Right cardiac atrium (tissue), 5 donors: Measurements from ENCODE around the gene KBTBD4. TPM values are rescaled to one million over a fixed set of nuclear protein-coding genes. Genes with fewer than 3 reads are reported as not detected.

Experiments used
- ATAC-seq, 2 donors: fragments of 200-7000 bp; cut with Tn5 transposase; one replicate each; pipeline versions ENCODE4 v1.8.0 to v1.9.1; 2020; ENCODE audit warnings: moderate library complexity in 2 of 2, mild to moderate bottlenecking in 1 of 2
- DNase-seq, 3 donors: peaks; one replicate each; pipeline ENCODE4 v3.0.0-alpha.2; 2020
- H3K27ac ChIP-seq: one replicate; pipeline ENCODE4 v1.5.1; 2013; ENCODE audit warnings: mild to moderate bottlenecking, low read length, control low read depth, moderate library complexity
- H3K27me3 ChIP-seq: one replicate; pipeline ENCODE4 v1.6.1; 2013; ENCODE audit not compliant: control insufficient read depth, insufficient read depth
- H3K4me1 ChIP-seq: one replicate; pipeline ENCODE4 v1.6.1; 2013; ENCODE audit warnings: low read length; ENCODE audit not compliant: control insufficient read depth, insufficient read depth
- H3K4me3 ChIP-seq: one replicate; pipeline ENCODE4 v1.5.1; 2013; ENCODE audit warnings: low read length, control low read depth
- H3K9me3 ChIP-seq: one replicate; pipeline ENCODE4 v1.6.1; 2013; ENCODE audit warnings: low read length; ENCODE audit not compliant: control insufficient read depth
- WGBS: extraction: QIAGEN DNeasy Blood & Tissue Kit; methylation state at CpG from one replicate; pipeline ENCODE4 v1.1.7; 2013; 5-methylcytosine and 5-hydroxymethylcytosine counted together
- intact Hi-C, 4 donors: fragments of 100-400 bp; cut with DNase I; formaldehyde crosslinking; loops; one replicate each; pipeline versions ENCODE4 v1.11.0 to v1.14.0; 2022 to 2023
- polyA plus RNA-seq: library from polyadenylated mRNA; stranded (reverse); fragments of 200-250 nt; gene quantifications from one replicate; pipeline ENCODE4 v1.2.3, GENCODE V29; 2013
- total RNA-seq, 4 donors: library from RNA; stranded (reverse); fragmentation: NEBNext Ultra II Directional; extraction: Animal tissue kit (Norgen Biotek cat#: 25700); gene quantifications; one replicate each; pipeline ENCODE4 v1.2.1, GENCODE V29; 2021
- donor health status: healthy with polysubstance abuse.
- donor health status: DM: no; HTN: yes; CAD: no.
- donor health status: DM: no; HTN: no; CAD: no.
- donor health status: DM: no; HTN: yes; CAD: no; lungs with severe emphysema.
- donor health status: DM: yes; HTN: yes; CAD: no.

KBTBD4 gene
- total and polyA plus RNA-seq, 5 donors = 8.1 to 18.1 (median 14.5) TPM

DNA sequence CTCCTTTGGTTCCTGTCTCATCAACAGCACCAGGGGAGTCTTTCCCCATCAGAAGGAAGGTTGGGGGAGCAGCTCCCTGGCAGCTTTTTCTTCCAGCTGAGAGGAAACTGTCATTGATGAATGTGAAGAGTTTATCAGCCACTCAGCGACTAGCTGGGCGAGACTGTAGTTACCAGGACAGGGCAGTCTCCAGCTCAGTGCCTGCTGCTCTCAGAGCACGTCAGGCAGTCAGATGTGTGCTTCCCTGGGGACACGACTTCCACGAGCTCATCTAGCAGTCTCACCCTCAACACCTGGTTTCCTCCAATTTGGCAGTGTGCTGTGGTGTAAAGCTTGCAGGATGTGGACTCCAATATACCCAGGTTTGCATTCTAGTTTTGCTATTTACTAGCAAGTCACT lies 28.0 kb upstream of the KBTBD4 start:
- intact Hi-C loops = no loop called here
- H3K27me3 ChIP-seq = no peaks in the 10 kb centered on the region
- peaks cover 8% of the 10 kb centered on the region for H3K4me1 ChIP-seq
- H3K9me3 ChIP-seq = no peaks in the 10 kb centered on the region
- no peak overlapping the region for H3K27ac ChIP-seq
- DNase-seq (peak in 1 of 3 donors; percentile 62), ATAC-seq (peak; percentile 63 to 68)
- 25% methylated on average over 5 of the region's 5 CpGs for WGBS
- no peak overlapping the region for H3K4me3 ChIP-seq

DNA sequence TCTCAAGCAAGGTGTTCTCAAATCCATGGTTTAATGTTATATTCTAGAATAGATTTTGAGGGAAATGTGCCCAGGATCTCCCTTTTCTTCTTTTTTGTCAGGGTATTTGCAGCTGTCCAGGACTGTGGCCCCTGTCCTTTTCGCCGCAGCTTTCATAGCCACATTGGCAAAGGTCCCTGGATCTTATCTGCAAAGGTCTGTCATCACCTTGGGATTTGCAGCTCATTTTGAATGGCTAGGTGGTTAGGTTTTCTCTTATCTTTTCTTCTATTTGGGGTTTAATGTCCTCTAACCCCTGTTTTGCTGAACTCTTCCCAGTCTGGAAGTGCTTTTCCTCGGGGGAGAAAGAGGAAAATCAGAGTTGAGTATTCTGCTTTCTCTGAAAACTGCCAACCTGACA lies 27.2 kb upstream of the KBTBD4 start:
- intact Hi-C loops = no loop called here
- Histone ChIP-seq H3K4me1 (peaks cover 8% of the 10 kb centered on the region), H3K9me3 (no peaks in the 10 kb centered on the region), H3K27me3 (no peaks in the 10 kb centered on the region), H3K27ac (no peak overlapping the region), H3K4me3 (no peak overlapping the region)
- ATAC-seq (no peak), DNase-seq (no peak)
- WGBS = 41% methylated on average over 3 of the region's 3 CpGs

DNA sequence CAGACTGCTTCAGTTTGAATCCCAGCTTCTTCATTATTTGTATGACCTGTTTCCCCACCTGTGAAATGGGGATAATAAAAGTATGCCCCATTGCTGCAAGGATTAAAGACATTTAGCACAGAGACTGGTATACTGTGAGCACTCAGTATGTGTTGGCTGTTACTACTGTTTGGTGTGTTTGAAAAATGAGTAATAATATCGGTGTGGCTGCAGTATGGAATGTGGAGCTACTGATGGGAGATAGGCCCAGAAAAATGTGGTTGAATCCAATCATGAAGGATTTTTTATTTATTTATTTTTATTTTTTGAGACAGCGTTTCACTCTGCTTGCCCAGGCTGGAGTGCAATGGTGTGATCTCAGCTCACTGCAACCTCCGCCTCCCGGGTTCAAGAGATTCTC lies 24.5 kb upstream of the KBTBD4 start:
- ATAC-seq = no peak
- no peak for DNase-seq
- no peaks in the 10 kb centered on the region for H3K27me3 ChIP-seq
- WGBS = 88% methylated on average over 4 of the region's 4 CpGs
- no peaks in the 10 kb centered on the region for H3K9me3 ChIP-seq
- H3K27ac ChIP-seq = no peak overlapping the region
- intact Hi-C loops = no loop called here
- no peak overlapping the region for H3K4me3 ChIP-seq
- peaks cover 8% of the 10 kb centered on the region for H3K4me1 ChIP-seq

DNA sequence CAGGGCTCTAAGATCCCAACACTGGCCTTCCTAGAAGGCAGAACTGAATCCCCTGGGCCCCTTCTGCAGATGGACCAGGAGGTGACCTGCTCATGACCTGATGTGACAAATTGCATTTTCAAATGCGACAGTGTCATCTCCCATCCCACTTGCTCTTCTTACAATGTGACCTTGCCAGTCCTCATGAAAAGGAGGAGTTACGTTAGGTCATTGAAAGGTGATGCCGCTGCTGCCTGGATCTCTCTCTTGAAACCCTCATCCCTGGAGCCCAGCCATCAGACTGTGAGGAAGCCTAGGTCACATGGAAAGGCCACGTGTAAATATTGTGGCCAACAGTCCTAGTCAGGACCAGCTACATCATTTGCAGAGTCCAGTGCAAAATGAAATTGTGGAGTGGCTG lies 21.1 kb upstream of the KBTBD4 start:
- Histone ChIP-seq H3K4me3 (no peak overlapping the region), H3K4me1 (no peaks in the 10 kb centered on the region), H3K9me3 (no peaks in the 10 kb centered on the region), H3K27ac (no peak overlapping the region), H3K27me3 (no peaks in the 10 kb centered on the region)
- intact Hi-C loops = no loop called here
- WGBS = 78% methylated on average over 4 of the region's 4 CpGs
- ATAC-seq = no peak
- DNase-seq = no peak

GRCh38 chr11:47595967-47596366 lies 17.2 kb upstream of the KBTBD4 start:
- Histone ChIP-seq H3K4me1 (no peaks in the 10 kb centered on the region), H3K27me3 (no peaks in the 10 kb centered on the region), H3K4me3 (no peak overlapping the region), H3K27ac (no peak overlapping the region), H3K9me3 (no peaks in the 10 kb centered on the region)
- WGBS = 100% methylated on average over 1 of the region's 1 CpG
- no peak for ATAC-seq
- intact Hi-C loops = no loop called here
- no peak for DNase-seq

- intact Hi-C loops = no loop called here
- peak; percentile 70 to 78 for ATAC-seq
- no peak overlapping the region for H3K4me3 ChIP-seq
- no peak overlapping the region for H3K27ac ChIP-seq
- no peaks in the 10 kb centered on the region for H3K9me3 ChIP-seq
- no peak for DNase-seq
- H3K4me1 ChIP-seq = no peaks in the 10 kb centered on the region
- no peaks in the 10 kb centered on the region for H3K27me3 ChIP-seq
- WGBS = 62% methylated on average over 7 of the region's 7 CpGs
Observed at GRCh38 chr11:47595029-47595428, 16.3 kb upstream of the KBTBD4 start.

DNA sequence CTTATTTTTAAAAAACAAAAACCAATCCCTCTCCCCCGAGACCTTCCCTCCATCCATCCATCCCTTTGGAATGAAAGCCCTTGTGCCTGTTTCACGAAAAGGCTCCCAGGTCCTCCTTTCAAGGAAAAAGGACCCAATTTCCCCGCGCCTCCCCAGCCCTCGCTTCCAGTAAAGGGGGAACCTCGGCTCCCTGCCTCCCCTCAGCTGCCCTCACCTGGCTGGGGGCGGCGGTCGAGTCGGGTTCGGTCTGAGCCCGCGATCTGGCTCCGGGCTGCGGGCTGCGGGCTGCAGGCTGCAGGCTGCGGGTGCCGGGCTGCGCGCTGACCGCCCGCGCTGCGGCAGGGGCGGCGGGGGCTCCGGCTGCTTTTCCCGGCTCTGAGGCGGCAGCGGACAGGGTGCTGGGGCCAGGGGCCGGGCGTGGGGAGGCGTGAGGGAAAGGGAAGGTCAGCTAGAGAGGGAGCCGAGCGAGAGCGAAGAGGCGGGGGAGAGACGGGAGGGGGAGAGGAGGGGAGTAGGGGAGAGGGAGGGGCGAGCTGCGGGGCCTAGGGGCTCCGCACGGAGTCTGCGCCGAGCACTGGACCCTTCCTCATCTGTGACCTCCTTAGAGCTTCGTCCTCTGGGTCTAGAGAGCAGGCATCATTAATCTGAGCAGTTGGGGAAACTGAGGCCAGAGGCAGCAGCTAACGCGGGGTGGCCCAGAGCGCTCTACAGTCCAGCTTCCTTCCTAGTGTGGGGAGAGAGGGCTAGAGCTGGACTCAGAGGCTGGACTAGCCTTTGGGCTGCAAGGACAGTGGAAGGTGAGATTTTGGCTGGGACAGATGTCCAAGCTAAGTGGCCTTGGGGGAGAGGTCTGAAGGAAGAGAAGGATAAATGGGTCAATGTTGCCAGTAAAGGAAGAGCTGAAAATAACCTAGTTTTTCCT lies 15.4 kb upstream of the KBTBD4 start, which contains the start of gene C1QTNF4:
TSS of gene C1QTNF4 (minus strand) at position 478 of the 922 bp plus-strand sequence. CDS start 3,601 bp downstream, outside the sequence.
- intact Hi-C loops = no loop called here
- H3K27ac ChIP-seq = no peak within 1 kb of the TSS
- no peak within 1 kb of the TSS for H3K4me3 ChIP-seq
- H3K4me1 ChIP-seq = no peaks in the 10 kb centered on the region
- no peaks in the 10 kb centered on the region for H3K9me3 ChIP-seq
- ATAC-seq (no peak), DNase-seq (no peak)
- H3K27me3 ChIP-seq = no peaks in the 10 kb centered on the region
- whole genome bisulfite sequencing = 2% methylated on average over 48 of the region's 48 CpGs

GRCh38 chr11:47593492-47593933 lies 14.7 kb upstream of the KBTBD4 start:
- intact Hi-C loops = no loop called here
- H3K27me3 ChIP-seq = no peaks in the 10 kb centered on the region
- no peak overlapping the region for H3K4me3 ChIP-seq
- whole genome bisulfite sequencing = 8% methylated on average over 6 of the region's 6 CpGs
- no peak for DNase-seq
- no peak overlapping the region for H3K27ac ChIP-seq
- no peaks in the 10 kb centered on the region for H3K9me3 ChIP-seq
- no peak for ATAC-seq
- H3K4me1 ChIP-seq = no peaks in the 10 kb centered on the region

DNA sequence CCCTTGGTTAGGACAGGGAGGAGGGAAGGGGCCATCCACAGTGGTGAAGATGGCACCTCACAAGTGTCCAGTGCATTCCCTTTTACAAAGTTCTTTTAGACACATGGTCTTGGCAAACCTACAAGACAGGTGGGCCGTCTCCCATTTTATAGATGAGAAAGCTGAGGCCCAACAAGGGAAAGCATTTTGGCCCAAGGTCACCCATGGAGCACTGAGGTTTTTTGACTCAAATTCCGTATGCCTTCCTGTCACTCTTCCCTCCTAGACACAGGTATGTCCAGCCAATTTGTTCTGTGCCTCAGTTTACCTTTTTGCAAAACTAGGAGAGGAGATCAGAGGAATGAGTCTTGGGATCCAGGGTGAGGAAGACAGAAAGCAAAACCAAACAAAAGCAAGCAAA lies 14.2 kb upstream of the KBTBD4 start:
- no peak for DNase-seq
- H3K27ac ChIP-seq = no peak overlapping the region
- WGBS = 85% methylated on average over 2 of the region's 2 CpGs
- H3K9me3 ChIP-seq = no peaks in the 10 kb centered on the region
- ATAC-seq = no peak
- H3K4me1 ChIP-seq = no peaks in the 10 kb centered on the region
- H3K4me3 ChIP-seq = no peak overlapping the region
- intact Hi-C loops = no loop called here
- no peaks in the 10 kb centered on the region for H3K27me3 ChIP-seq

DNA sequence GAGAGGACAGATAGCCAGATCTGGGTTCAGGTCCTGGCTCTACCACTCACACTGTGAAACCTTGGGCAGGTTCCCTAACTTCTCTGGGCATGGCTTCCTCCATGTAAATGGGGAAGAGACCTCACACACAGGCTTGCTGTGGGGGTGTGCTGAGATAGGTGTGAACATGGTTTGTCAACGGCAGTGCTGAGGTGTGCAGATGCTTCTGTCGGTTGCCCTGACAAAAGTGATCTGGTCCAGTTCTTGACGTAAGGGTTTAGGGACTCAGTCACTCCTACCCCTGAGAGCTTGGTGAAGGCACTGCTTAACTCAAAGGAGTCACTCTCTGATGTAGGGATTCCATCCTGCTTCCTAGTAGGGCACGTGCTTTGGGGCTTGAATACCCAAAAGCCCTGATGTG lies 13.5 kb upstream of the KBTBD4 start:
- intact Hi-C loops = no loop called here

GRCh38 chr11:47591764-47592163 lies 13.0 kb upstream of the KBTBD4 start:
- WGBS = 57% methylated on average over 7 of the region's 7 CpGs
- no peak for ATAC-seq
- Histone ChIP-seq H3K27me3 (no peaks in the 10 kb centered on the region), H3K9me3 (no peaks in the 10 kb centered on the region), H3K27ac (no peak overlapping the region), H3K4me3 (no peak overlapping the region), H3K4me1 (no peaks in the 10 kb centered on the region)
- no peak for DNase-seq
- intact Hi-C loops = no loop called here

More for the DNA sequence above, 13.5 kb upstream of the KBTBD4 start:
- Histone ChIP-seq H3K4me3 (no peak overlapping the region), H3K27ac (no peak overlapping the region), H3K27me3 (no peaks in the 10 kb centered on the region), H3K4me1 (no peaks in the 10 kb centered on the region), H3K9me3 (no peaks in the 10 kb centered on the region)
- DNase-seq (no peak), ATAC-seq (no peak)
- WGBS = 59% methylated on average over 4 of the region's 4 CpGs
